ENCODE results near the gene NAP1L4. TPM values are rescaled to one million over a fixed set of nuclear protein-coding genes. Genes with fewer than 3 reads are reported as not detected.

The NAP1L4 gene
- polyA plus RNA-seq, 1 of the 3 experiments (the other 2 are of a cell fraction), result 104 TPM

DNA sequence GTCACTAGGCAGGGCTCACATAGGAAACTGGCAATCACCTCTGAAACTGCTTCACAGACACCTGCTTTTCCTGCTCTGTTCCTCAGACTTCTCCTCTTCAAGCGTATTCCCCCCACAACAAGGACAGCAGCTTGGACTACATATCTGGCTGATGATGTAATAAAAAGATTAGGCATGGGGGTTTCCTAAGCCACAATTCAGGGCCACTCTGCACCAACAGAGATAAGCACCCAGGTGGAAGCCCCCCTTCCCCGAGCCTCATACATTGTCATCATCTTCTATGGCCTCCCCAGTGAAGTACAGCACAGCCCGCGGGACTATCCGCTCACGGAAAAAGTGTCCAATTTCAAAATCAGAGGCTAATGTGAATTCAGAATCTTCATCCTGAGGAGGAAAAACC lies 37.9 kb downstream of the NAP1L4 start:
- no peaks in the 10 kb centered on the region for H3K27me3 ChIP-seq (ENCODE audit: insufficient read depth)
- H3K36me3 ChIP-seq (replicated peaks in 1 of 2; ENCODE audit: control insufficient read depth in 1 of 2, insufficient read depth in 2 of 2, low read length in 1 of 2), result peaks cover 70 to 94% of the 10 kb centered on the region in 2 experiments
- ChIA-PET CTCF (interaction anchor here (1.6 kb wide), 1 partner anchor 137 kb away, joined by 10 read pairs; no protein-coding TSS in a partner anchor), POLR2A (no interaction called here)
- no peaks in the 10 kb centered on the region for H3K9me2 ChIP-seq
- TF ChIP-seq, protein P1, sequence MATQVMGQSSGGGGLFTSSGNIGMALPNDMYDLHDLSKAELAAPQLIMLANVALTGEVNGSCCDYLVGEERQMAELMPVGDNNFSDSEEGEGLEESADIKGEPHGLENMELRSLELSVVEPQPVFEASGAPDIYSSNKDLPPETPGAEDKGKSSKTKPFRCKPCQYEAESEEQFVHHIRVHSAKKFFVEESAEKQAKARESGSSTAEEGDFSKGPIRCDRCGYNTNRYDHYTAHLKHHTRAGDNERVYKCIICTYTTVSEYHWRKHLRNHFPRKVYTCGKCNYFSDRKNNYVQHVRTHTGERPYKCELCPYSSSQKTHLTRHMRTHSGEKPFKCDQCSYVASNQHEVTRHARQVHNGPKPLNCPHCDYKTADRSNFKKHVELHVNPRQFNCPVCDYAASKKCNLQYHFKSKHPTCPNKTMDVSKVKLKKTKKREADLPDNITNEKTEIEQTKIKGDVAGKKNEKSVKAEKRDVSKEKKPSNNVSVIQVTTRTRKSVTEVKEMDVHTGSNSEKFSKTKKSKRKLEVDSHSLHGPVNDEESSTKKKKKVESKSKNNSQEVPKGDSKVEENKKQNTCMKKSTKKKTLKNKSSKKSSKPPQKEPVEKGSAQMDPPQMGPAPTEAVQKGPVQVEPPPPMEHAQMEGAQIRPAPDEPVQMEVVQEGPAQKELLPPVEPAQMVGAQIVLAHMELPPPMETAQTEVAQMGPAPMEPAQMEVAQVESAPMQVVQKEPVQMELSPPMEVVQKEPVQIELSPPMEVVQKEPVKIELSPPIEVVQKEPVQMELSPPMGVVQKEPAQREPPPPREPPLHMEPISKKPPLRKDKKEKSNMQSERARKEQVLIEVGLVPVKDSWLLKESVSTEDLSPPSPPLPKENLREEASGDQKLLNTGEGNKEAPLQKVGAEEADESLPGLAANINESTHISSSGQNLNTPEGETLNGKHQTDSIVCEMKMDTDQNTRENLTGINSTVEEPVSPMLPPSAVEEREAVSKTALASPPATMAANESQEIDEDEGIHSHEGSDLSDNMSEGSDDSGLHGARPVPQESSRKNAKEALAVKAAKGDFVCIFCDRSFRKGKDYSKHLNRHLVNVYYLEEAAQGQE (IDR thresholded peaks at IDR 0.05; ENCODE audit: low read depth, low read length), result no peak
- H4K20me1 ChIP-seq (ENCODE audit: insufficient read depth), result no peaks in the 10 kb centered on the region
- no peak overlapping the region for H3K9ac ChIP-seq
- peaks cover 0 to 24% of the 10 kb centered on the region in 2 experiments; a peak in 3 of 4 replicates for H3K4me1 ChIP-seq (ENCODE audit: control insufficient read depth in 1 of 2, insufficient read depth in 2 of 2, low read depth in 1 of 2, low read length in 1 of 2)
- H3K4me3 ChIP-seq (ENCODE audit: low read depth in 2 of 2, low read length in 1 of 2), result no peak overlapping the region
- peaks cover 18% of the 10 kb centered on the region for H3F3A ChIP-seq (replicated peaks; ENCODE audit: insufficient read depth)
- H2AFZ ChIP-seq (ENCODE audit: low read depth), result no peak overlapping the region
- no peak overlapping the region for H3K27ac ChIP-seq (ENCODE audit: low read depth in 2 of 2, low read length in 1 of 2)
- H3K4me2 ChIP-seq, result no peak overlapping the region
- no peak for DNase-seq
- H3K79me2 ChIP-seq (ENCODE audit: insufficient read depth), result peaks cover 33% of the 10 kb centered on the region
- no peaks in the 10 kb centered on the region for H3K9me3 ChIP-seq
- 97% methylated on average over 6 of the region's 6 CpGs for WGBS (ENCODE audit: low lambda C conversion rate)

DNA sequence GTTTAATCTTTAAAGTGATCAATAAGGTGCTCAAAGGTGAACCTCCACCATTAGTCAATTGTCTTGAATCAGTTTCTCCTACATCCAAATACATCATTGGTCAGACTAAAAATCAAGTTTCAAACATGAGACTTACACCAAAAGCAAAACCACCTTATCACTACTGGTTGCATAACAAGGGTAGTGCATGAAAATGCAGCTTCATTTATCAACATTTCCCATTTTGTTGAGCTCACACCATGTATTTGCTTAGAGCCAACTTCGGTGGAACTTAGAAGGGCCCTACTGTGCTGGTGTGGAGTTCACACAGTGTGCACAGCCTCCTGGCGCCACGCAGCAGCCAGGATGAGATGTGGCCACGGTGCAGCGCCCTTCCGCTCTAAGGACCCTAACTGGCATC lies 39.8 kb downstream of the NAP1L4 start:
- no peak overlapping the region for H3K4me3 ChIP-seq (ENCODE audit: low read depth in 2 of 2, low read length in 1 of 2)
- ChIA-PET CTCF (no interaction called here), POLR2A (no interaction called here)
- 93% methylated on average over 6 of the region's 6 CpGs for WGBS (ENCODE audit: low lambda C conversion rate)
- peaks cover under 1 to 24% of the 10 kb centered on the region in 2 experiments; a peak in 3 of 4 replicates for H3K4me1 ChIP-seq (ENCODE audit: control insufficient read depth in 1 of 2, insufficient read depth in 2 of 2, low read depth in 1 of 2, low read length in 1 of 2)
- peak overlapping the region; percentile 22 to 84 for H3K27ac ChIP-seq (ENCODE audit: low read depth in 2 of 2, low read length in 1 of 2)
- no peak overlapping the region for H3K9ac ChIP-seq
- peak overlapping the region; percentile 42; the same call in 1 of the 2 replicates for H3K4me2 ChIP-seq
- H3F3A ChIP-seq (replicated peaks; ENCODE audit: insufficient read depth), result peaks cover 18% of the 10 kb centered on the region
- no peak for TF ChIP-seq RXRA (IDR thresholded peaks at IDR 0.05; ENCODE audit: borderline replicate concordance, low read depth)
- no peak for TF ChIP-seq RCOR1 (IDR thresholded peaks at IDR 0.05; ENCODE audit: low read length)
- TF ChIP-seq TEAD4 (IDR thresholded peaks at IDR 0.05; ENCODE audit: borderline replicate concordance, insufficient read depth), result no peak
- TF ChIP-seq, protein P2, sequence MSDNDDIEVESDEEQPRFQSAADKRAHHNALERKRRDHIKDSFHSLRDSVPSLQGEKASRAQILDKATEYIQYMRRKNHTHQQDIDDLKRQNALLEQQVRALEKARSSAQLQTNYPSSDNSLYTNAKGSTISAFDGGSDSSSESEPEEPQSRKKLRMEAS (IDR thresholded peaks at IDR 0.05; ENCODE audit: low read depth), result no peak
- TF ChIP-seq EZH2phosphoT487 (IDR thresholded peaks at IDR 0.05; ENCODE audit: borderline replicate concordance, low read depth), result no peak
- DNase-seq, result no peak
- no peaks in the 10 kb centered on the region for H3K9me3 ChIP-seq
- H3K9me2 ChIP-seq, result no peaks in the 10 kb centered on the region
- H4K20me1 ChIP-seq (ENCODE audit: insufficient read depth), result no peaks in the 10 kb centered on the region
- no peak overlapping the region for H2AFZ ChIP-seq (ENCODE audit: low read depth)
- peaks cover 66 to 94% of the 10 kb centered on the region in 2 experiments for H3K36me3 ChIP-seq (replicated peaks in 1 of 2; ENCODE audit: control insufficient read depth in 1 of 2, insufficient read depth in 2 of 2, low read length in 1 of 2)
- H3K27me3 ChIP-seq (ENCODE audit: insufficient read depth), result no peaks in the 10 kb centered on the region
- H3K79me2 ChIP-seq (ENCODE audit: insufficient read depth), result peaks cover 30% of the 10 kb centered on the region

Data from SK-N-SH (cell line).